ENCODE data around the gene ZNF326.

DNA sequence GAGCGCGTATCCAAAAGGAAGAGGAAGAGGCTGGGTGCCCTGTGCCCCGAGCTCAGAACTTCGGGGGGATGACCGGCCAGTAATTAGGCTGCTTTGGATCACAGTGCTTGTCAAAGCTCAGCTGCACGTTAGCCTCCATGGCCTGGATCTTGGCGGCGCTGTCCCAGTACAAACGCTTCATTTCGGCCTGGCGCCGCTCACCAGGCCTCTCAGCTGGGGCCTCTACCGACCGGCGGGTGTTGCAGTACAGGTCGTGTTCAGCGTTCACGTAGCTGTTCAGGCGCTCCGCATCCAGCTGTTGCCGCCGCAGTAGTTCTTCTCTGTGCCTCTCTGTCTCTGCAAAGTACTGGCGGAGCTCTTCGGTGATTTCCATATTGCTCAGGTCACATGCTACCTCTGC, 1.4 kb upstream of the ZNF326 start:
- TF ChIP-seq CTCF (IDR thresholded peaks at IDR 0.05) (no peak), POLR2A (IDR thresholded peaks at IDR 0.05) (no peak)
